Liver (tissue), 9 donors: ENCODE results near the gene PWWP2B. TPM values are rescaled to one million over a fixed set of nuclear protein-coding genes. Genes with fewer than 3 reads are reported as not detected.
"Not testable (repeated sequence)": the region's sequence is repeated elsewhere in the genome, so short reads cannot be mapped to it uniquely, and the experiment has no call there.

Source experiments
- DNase-seq: peaks from one replicate; pipeline ENCODE4 v3.0.0-alpha.2; 2017; ENCODE audit warnings: low spot score
- H3K27ac ChIP-seq, 2 donors: one replicate each; pipeline ENCODE4 v1.7.0; 2013; ENCODE audit warnings: inconsistent platforms in 2 of 2, low read length in 2 of 2, control low read depth in 1 of 2, low read depth in 1 of 2, mild to moderate bottlenecking in 1 of 2
- H3K27me3 ChIP-seq, 4 donors: one replicate each; pipeline versions ENCODE4 v1.6.1 to v1.7.0; 2013; ENCODE audit warnings: low read length in 3 of 4, inconsistent platforms in 1 of 4, mild to moderate bottlenecking in 1 of 4, moderate library complexity in 1 of 4; ENCODE audit not compliant: control insufficient read depth in 4 of 4, insufficient read depth in 4 of 4
- H3K36me3 ChIP-seq, 4 donors: one replicate each; pipeline versions ENCODE4 v1.6.1 to v1.7.0; 2013; ENCODE audit warnings: low read length in 3 of 4, mild to moderate bottlenecking in 3 of 4, low read depth in 1 of 4, moderate library complexity in 1 of 4; ENCODE audit not compliant: control insufficient read depth in 4 of 4, insufficient read depth in 3 of 4
- H3K4me1 ChIP-seq, 4 donors: one replicate each; pipeline versions ENCODE4 v1.6.1 to v1.7.0; 2013; ENCODE audit warnings: low read length in 3 of 4, mild to moderate bottlenecking in 3 of 4, moderate library complexity in 1 of 4; ENCODE audit not compliant: control insufficient read depth in 4 of 4, insufficient read depth in 4 of 4
- H3K4me3 ChIP-seq, 3 donors: one replicate each; pipeline versions ENCODE4 v1.6.1 to v1.7.0; 2013; ENCODE audit warnings: low read length in 3 of 3, control low read depth in 1 of 3, low read depth in 1 of 3, mild to moderate bottlenecking in 1 of 3
- H3K9ac ChIP-seq, 2 donors: one replicate each; pipeline ENCODE4 v1.7.0; 2013; ENCODE audit warnings: low read length in 2 of 2, mild to moderate bottlenecking in 2 of 2, moderate library complexity in 2 of 2, control low read depth in 1 of 2, low read depth in 1 of 2
- H3K9me3 ChIP-seq, 4 donors: one replicate each; pipeline versions ENCODE4 v1.6.1 to v1.7.0; 2013; ENCODE audit warnings: low read length in 3 of 4; ENCODE audit not compliant: control insufficient read depth in 4 of 4
- ATF3 ChIP-seq: IDR thresholded peaks from 2 replicates; pipeline ENCODE4 v1.6.1; 2016; ENCODE audit warnings: antibody characterized with exemption
- CTCF ChIP-seq: fragments of 150-350 bp; IDR thresholded peaks from 2 replicates; pipeline ENCODE4 v1.5.1; 2017; ENCODE audit warnings: improper control_type of control experiment, low read depth, low read length; ENCODE audit not compliant: missing input control
- EGR1 ChIP-seq, 2 donors: IDR thresholded peaks; 2 replicates each; pipeline ENCODE4 v1.6.1; 2016 to 2018; ENCODE audit warnings: antibody characterized with exemption in 2 of 2, low read depth in 2 of 2
- GABPA ChIP-seq, 2 donors: IDR thresholded peaks in 1 of 2; conservative IDR thresholded peaks in 1 of 2; 2 replicates each; pipeline ENCODE4 v1.6.1; 2016; ENCODE audit warnings: antibody characterized with exemption in 2 of 2, mild to moderate bottlenecking in 1 of 2, moderate library complexity in 1 of 2
- HNF4A ChIP-seq, 2 donors: conservative IDR thresholded peaks; 2 replicates each; pipeline ENCODE4 v1.6.1; 2016; ENCODE audit warnings: antibody characterized with exemption in 2 of 2, mild to moderate bottlenecking in 2 of 2
- HNF4G ChIP-seq: IDR thresholded peaks from 2 replicates; pipeline ENCODE4 v1.6.1; 2016; ENCODE audit warnings: antibody characterized with exemption
- JUND ChIP-seq, 2 donors: IDR thresholded peaks; 2 replicates each; pipeline ENCODE4 v1.6.1; 2016; ENCODE audit warnings: antibody characterized with exemption in 2 of 2
- MAX ChIP-seq: IDR thresholded peaks from 2 replicates; pipeline ENCODE4 v1.6.1; 2016; ENCODE audit warnings: antibody characterized with exemption
- RAD21 ChIP-seq, 2 donors: IDR thresholded peaks; 2 replicates each; pipeline ENCODE4 v1.6.1; 2016; ENCODE audit warnings: antibody characterized with exemption in 2 of 2, mild to moderate bottlenecking in 2 of 2
- REST ChIP-seq: IDR thresholded peaks from 2 replicates; pipeline ENCODE4 v1.6.1; 2016; ENCODE audit warnings: antibody characterized with exemption, mild to moderate bottlenecking
- RXRA ChIP-seq, 2 donors: IDR thresholded peaks; 2 replicates each; pipeline ENCODE4 v1.6.1; 2017 to 2018; ENCODE audit warnings: antibody characterized with exemption in 2 of 2, mild to moderate bottlenecking in 1 of 2
- SP1 ChIP-seq: IDR thresholded peaks from 2 replicates; pipeline ENCODE4 v1.6.1; 2018; ENCODE audit warnings: antibody characterized with exemption, mild to moderate bottlenecking
- TAF1 ChIP-seq: conservative IDR thresholded peaks from 2 replicates; pipeline ENCODE4 v1.6.1; 2016; ENCODE audit warnings: antibody characterized with exemption, mild to moderate bottlenecking
- YY1 ChIP-seq: IDR thresholded peaks from 2 replicates; pipeline ENCODE4 v1.6.1; 2016; ENCODE audit warnings: antibody characterized with exemption, mild to moderate bottlenecking
- ZBTB33 ChIP-seq: IDR thresholded peaks from 2 replicates; pipeline ENCODE4 v1.6.1; 2016; ENCODE audit warnings: antibody characterized with exemption
- WGBS: extraction: QIAGEN DNeasy Blood & Tissue Kit; methylation state at CpG from one replicate; pipeline ENCODE4 v1.1.7; 2013; 5-methylcytosine and 5-hydroxymethylcytosine counted together
- polyA plus RNA-seq, 2 donors: library from polyadenylated mRNA; stranded (reverse) in 1 of 2; unstranded in 1 of 2; fragments of 200-250 nt in 1 of 2; fragments of >200 nt in 1 of 2; fragmentation: Nextera tagmentation in 1 of 2; extraction: Ambion mirVana in 1 of 2; gene quantifications; one replicate each; pipeline versions ENCODE4 v1.2.1 to v1.2.3, GENCODE V29; 2013 to 2015
- total RNA-seq, 2 donors: library from RNA; depleted of rRNA; stranded (reverse); fragments of >200 nt; gene quantifications; one replicate each; pipeline ENCODE4 v1.2.3, GENCODE V29; 2014
- donor health status: healthy.
- donor health status: healthy.
- donor health status: healthy.
- donor health status: healthy.
- donor health status: healthy.

PWWP2B gene
- total and polyA plus RNA-seq, 4 donors, result 0.75 to 4.2 (median 3.6) TPM

- H3K4me3 ChIP-seq, DNase-seq, H3K36me3 ChIP-seq, H3K9ac ChIP-seq, H3K27ac ChIP-seq, H3K9me3 ChIP-seq, H3K4me1 ChIP-seq, H3K27me3 ChIP-seq: not testable (repeated sequence)
- 98% methylated on average over 3 of the region's 3 CpGs for WGBS
Observed at GRCh38 chr10:132436096-132436495, 39.1 kb downstream of the PWWP2B start.

GRCh38 chr10:132436861-132437410, 39.9 kb downstream of the PWWP2B start:
- DNase-seq, result no peak
- Histone ChIP-seq H3K27me3 (no peaks in the 10 kb centered on the region), H3K36me3 (no peaks in the 10 kb centered on the region), H3K4me3 (no peak overlapping the region), H3K4me1 (peaks cover 0 to 5% (median 2%) of the 10 kb centered on the region in 4 donors), H3K9ac (no peak overlapping the region), H3K27ac (no peak overlapping the region), H3K9me3 (no peaks in the 10 kb centered on the region)
- TF ChIP-seq REST (no peak), ZBTB33 (no peak), HNF4A (conservative IDR thresholded peaks at IDR 0.05) (no peak), JUND (IDR thresholded peaks at IDR 0.05) (no peak), GABPA (IDR thresholded peaks at IDR 0.05 in 1 of 2, conservative IDR thresholded peaks at IDR 0.05 in 1 of 2) (no peak), YY1 (no peak), EGR1 (IDR thresholded peaks at IDR 0.05; ENCODE audit: low read depth in 2 of 2) (no peak), SP1 (no peak), MAX (no peak), RXRA (IDR thresholded peaks at IDR 0.05) (no peak), ATF3 (no peak), TAF1 (no peak), CTCF (no peak), RAD21 (IDR thresholded peaks at IDR 0.05) (no peak), HNF4G (no peak)
- 89% methylated on average over 15 of the region's 15 CpGs for WGBS
